ENCODE data around the gene MAPK8IP1. TPM values are rescaled to one million over a fixed set of nuclear protein-coding genes. Genes with fewer than 3 reads are reported as not detected.

MAPK8IP1 gene
- polyA plus RNA-seq, 1 donor (not counting 4 experiments of a cell fraction or from before 2014, with no cell fraction given), result 0.51 TPM

GRCh38 chr11:45847911-45848316, 37.5 kb upstream of the MAPK8IP1 start:
- Histone ChIP-seq H3K36me3 (ENCODE audit: control insufficient read depth in 2 of 2, extremely low read depth in 1 of 2, insufficient read depth in 2 of 2, low read length in 2 of 2) (no peaks in the 10 kb centered on the region), H4K20me1 (ENCODE audit: control insufficient read depth, extremely low read depth, insufficient read depth, low read length) (no peaks in the 10 kb centered on the region), H3K27ac (ENCODE audit: control insufficient read depth, insufficient read depth, low read length) (peak overlapping the region; percentile 91), H2AFZ (ENCODE audit: control insufficient read depth, low read length) (peak overlapping the region; percentile 88), H3K4me2 (ENCODE audit: control insufficient read depth, extremely low read depth, insufficient read depth, low read depth, low read length) (peak overlapping the region; percentile 92), H3K4me3 (ENCODE audit: control insufficient read depth in 2 of 3, extremely low read depth in 1 of 3, insufficient read depth in 2 of 3, low read depth in 1 of 3, low read length in 3 of 3) (peak overlapping the region; percentile 78 to 98 (median 85)), H3K79me2 (ENCODE audit: control insufficient read depth, insufficient read depth, low read length) (peaks cover 28% of the 10 kb centered on the region), H3K9ac (ENCODE audit: control insufficient read depth, extremely low read depth, insufficient read depth, low read length) (peak overlapping the region; percentile 95), H3K27me3 (ENCODE audit: control insufficient read depth, extremely low read depth, insufficient read depth, low read length) (no peaks in the 10 kb centered on the region), H3K4me1 (ENCODE audit: control insufficient read depth, extremely low read depth, insufficient read depth, low read length) (peaks cover 16% of the 10 kb centered on the region), H3K9me1 (ENCODE audit: control insufficient read depth, extremely low read depth, insufficient read depth, low read length) (no peaks in the 10 kb centered on the region), H3K9me3 (ENCODE audit: control insufficient read depth, low read depth, low read length) (no peaks in the 10 kb centered on the region)
- TF ChIP-seq, protein P1, sequence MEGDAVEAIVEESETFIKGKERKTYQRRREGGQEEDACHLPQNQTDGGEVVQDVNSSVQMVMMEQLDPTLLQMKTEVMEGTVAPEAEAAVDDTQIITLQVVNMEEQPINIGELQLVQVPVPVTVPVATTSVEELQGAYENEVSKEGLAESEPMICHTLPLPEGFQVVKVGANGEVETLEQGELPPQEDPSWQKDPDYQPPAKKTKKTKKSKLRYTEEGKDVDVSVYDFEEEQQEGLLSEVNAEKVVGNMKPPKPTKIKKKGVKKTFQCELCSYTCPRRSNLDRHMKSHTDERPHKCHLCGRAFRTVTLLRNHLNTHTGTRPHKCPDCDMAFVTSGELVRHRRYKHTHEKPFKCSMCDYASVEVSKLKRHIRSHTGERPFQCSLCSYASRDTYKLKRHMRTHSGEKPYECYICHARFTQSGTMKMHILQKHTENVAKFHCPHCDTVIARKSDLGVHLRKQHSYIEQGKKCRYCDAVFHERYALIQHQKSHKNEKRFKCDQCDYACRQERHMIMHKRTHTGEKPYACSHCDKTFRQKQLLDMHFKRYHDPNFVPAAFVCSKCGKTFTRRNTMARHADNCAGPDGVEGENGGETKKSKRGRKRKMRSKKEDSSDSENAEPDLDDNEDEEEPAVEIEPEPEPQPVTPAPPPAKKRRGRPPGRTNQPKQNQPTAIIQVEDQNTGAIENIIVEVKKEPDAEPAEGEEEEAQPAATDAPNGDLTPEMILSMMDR (optimal IDR thresholded peaks at IDR 0.05 in 1 of 3, IDR thresholded peaks at IDR 0.05 in 1 of 3, conservative IDR thresholded peaks at IDR 0.05 in 1 of 3; ENCODE audit: extremely low read depth in 1 of 3, insufficient read depth in 2 of 3, low read length in 3 of 3), result peak; percentile 5 to 22 (median 16)
- TF ChIP-seq EZH2 (IDR thresholded peaks at IDR 0.05; ENCODE audit: low read length), result no peak
- peak; percentile 19 for DNase-seq (ENCODE audit: low read depth, low spot score)
- no peak for FAIRE-seq
- dilution Hi-C loops (cut with MboI; ENCODE audit: extremely low pct_ligation_motif_present, low sequenced_read_pairs), result no loop called here

DNA sequence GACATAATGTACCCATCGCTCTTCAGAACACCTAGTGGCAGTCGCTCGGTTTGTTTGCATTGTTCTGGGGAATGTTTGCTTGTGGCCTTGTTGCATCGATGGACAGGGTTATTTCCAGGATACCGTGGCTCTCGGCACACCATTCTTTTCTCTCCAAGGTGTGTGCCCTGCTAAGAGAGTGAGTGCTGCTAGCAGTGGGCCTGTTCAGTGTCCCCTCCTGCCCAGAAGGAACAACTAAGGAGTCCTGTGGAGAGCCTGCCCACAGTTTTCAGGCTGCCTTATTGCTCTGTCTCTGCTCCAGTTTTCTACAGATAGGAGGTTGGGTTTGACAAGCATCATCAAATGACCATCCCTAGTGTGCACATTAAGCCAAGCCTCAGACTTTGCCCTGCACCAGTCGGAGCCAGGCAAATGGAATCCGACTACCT, 36.8 kb upstream of the MAPK8IP1 start:
- Histone ChIP-seq H2AFZ (ENCODE audit: control insufficient read depth, low read length) (no peak overlapping the region), H3K27me3 (ENCODE audit: control insufficient read depth, extremely low read depth, insufficient read depth, low read length) (no peaks in the 10 kb centered on the region), H3K9ac (ENCODE audit: control insufficient read depth, extremely low read depth, insufficient read depth, low read length) (peak overlapping the region; percentile 95), H3K4me2 (ENCODE audit: control insufficient read depth, extremely low read depth, insufficient read depth, low read depth, low read length) (peak overlapping the region; percentile 92), H3K9me1 (ENCODE audit: control insufficient read depth, extremely low read depth, insufficient read depth, low read length) (no peaks in the 10 kb centered on the region), H3K27ac (ENCODE audit: control insufficient read depth, insufficient read depth, low read length) (no peak overlapping the region), H3K36me3 (ENCODE audit: control insufficient read depth in 2 of 2, extremely low read depth in 1 of 2, insufficient read depth in 2 of 2, low read length in 2 of 2) (no peaks in the 10 kb centered on the region), H3K79me2 (ENCODE audit: control insufficient read depth, insufficient read depth, low read length) (peaks cover 30% of the 10 kb centered on the region), H4K20me1 (ENCODE audit: control insufficient read depth, extremely low read depth, insufficient read depth, low read length) (no peaks in the 10 kb centered on the region), H3K4me3 (ENCODE audit: control insufficient read depth in 2 of 3, extremely low read depth in 1 of 3, insufficient read depth in 2 of 3, low read depth in 1 of 3, low read length in 3 of 3) (peak overlapping the region in 2 of 3 experiments; percentile 78 to 98), H3K9me3 (ENCODE audit: control insufficient read depth, low read depth, low read length) (no peaks in the 10 kb centered on the region), H3K4me1 (ENCODE audit: control insufficient read depth, extremely low read depth, insufficient read depth, low read length) (peaks cover 13% of the 10 kb centered on the region)
- FAIRE-seq (no peak), DNase-seq (ENCODE audit: low read depth, low spot score) (no peak)
- TF ChIP-seq, protein P1 (optimal IDR thresholded peaks at IDR 0.05 in 1 of 3, IDR thresholded peaks at IDR 0.05 in 1 of 3, conservative IDR thresholded peaks at IDR 0.05 in 1 of 3; ENCODE audit: extremely low read depth in 1 of 3, insufficient read depth in 2 of 3, low read length in 3 of 3), result no peak
- no peak for TF ChIP-seq EZH2 (IDR thresholded peaks at IDR 0.05; ENCODE audit: low read length)
- dilution Hi-C loops (cut with MboI; ENCODE audit: extremely low pct_ligation_motif_present, low sequenced_read_pairs), result no loop called here

Measured in keratinocyte (primary cell).